ENCODE results near the gene METTL17. TPM values are rescaled to one million over a fixed set of nuclear protein-coding genes. Genes with fewer than 3 reads are reported as not detected.

The METTL17 gene
- total RNA-seq, 1 experiment from 2014 or later, result 80.5 TPM

- Mint-ChIP-seq H3K9me3 (ENCODE audit: unreplicated experiment) (no peaks in the 10 kb centered on the region), H3K27ac (ENCODE audit: unreplicated experiment) (peak overlapping the region; percentile 32), H3K36me3 (ENCODE audit: insufficient read depth, unreplicated experiment) (no peaks in the 10 kb centered on the region), H3K4me3 (ENCODE audit: unreplicated experiment) (no peak overlapping the region), H3K4me1 (ENCODE audit: low read depth, unreplicated experiment) (peaks cover 21% of the 10 kb centered on the region), H3K27me3 (ENCODE audit: insufficient read depth, unreplicated experiment) (peaks cover 5% of the 10 kb centered on the region)
- Histone ChIP-seq H3K4me1 (peaks cover 24% of the 10 kb centered on the region), H3K27me3 (replicated peaks; ENCODE audit: control insufficient read depth, insufficient read depth, low read length) (no peaks in the 10 kb centered on the region), H3K4me3 (ENCODE audit: low read depth, low read length) (no peak overlapping the region), H3K9me3 (no peaks in the 10 kb centered on the region), H3K36me3 (ENCODE audit: control insufficient read depth, insufficient read depth, low read length) (no peaks in the 10 kb centered on the region)
- ChIA-PET POLR2A (interaction anchor here (2.0 kb wide), 1 partner anchor 24 kb away, joined by 12 read pairs; no protein-coding TSS in a partner anchor), CTCF (interaction anchor here (2.1 to 4.0 kb wide), 3 partner anchors 24 to 68 kb away, joined by 13 to 229 read pairs (median 14); no protein-coding TSS in a partner anchor)
- DNase-seq, result peak in 1 of 2 experiments; percentile 63
- intact Hi-C loops (cut with micrococcal nuclease; ENCODE audit: unreplicated experiment), result loop anchor here (1.0 kb wide), 1 partner anchor 14 kb away; no protein-coding TSS in a partner anchor
- TF ChIP-seq, protein P1, sequence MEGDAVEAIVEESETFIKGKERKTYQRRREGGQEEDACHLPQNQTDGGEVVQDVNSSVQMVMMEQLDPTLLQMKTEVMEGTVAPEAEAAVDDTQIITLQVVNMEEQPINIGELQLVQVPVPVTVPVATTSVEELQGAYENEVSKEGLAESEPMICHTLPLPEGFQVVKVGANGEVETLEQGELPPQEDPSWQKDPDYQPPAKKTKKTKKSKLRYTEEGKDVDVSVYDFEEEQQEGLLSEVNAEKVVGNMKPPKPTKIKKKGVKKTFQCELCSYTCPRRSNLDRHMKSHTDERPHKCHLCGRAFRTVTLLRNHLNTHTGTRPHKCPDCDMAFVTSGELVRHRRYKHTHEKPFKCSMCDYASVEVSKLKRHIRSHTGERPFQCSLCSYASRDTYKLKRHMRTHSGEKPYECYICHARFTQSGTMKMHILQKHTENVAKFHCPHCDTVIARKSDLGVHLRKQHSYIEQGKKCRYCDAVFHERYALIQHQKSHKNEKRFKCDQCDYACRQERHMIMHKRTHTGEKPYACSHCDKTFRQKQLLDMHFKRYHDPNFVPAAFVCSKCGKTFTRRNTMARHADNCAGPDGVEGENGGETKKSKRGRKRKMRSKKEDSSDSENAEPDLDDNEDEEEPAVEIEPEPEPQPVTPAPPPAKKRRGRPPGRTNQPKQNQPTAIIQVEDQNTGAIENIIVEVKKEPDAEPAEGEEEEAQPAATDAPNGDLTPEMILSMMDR (IDR thresholded peaks at IDR 0.05; ENCODE audit: insufficient read depth in 1 of 2, low read depth in 1 of 2, low read length in 1 of 2, severe bottlenecking in 1 of 2, unreplicated experiment in 1 of 2), result no peak
- no TSS peak for BruUV-seq (replicated peaks)
Observed at GRCh38 chr14:21038441-21039422, 49.0 kb downstream of the METTL17 start.

DNA sequence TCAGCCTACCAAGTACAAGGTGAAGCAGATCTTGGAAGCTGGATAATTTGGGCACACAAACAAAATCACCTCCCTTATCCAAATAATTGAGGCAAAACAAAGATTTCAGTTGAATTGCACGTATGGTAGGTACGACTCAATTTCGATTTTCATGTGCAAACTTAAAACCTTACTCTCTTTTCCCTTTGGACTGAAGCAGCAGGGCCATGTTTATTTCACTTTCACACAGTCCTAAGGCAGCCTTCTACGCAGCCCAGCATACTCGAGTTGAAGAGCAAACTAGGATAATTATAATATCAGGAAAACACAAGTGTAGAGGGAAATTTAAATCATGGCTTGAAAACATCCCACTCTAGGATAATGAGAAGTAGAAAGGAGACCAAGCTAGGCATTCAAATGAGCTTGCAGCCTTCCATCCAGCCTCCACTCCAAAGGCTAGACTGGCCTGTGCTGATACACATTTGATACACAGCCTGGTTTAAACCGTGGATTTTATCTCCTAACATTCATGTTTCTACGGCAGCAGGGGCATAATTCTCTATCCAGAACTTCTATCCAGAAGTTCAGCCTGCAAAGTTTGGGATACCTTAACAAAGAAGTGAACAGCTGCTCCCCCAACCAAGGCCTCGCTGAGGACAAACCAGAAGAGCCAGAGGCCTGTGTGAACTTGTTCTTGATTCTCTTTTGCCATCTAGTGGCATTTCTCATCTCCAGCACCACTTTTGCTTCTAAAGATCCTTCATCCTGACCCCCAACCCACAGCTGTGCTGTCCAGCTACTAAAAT lies 50.0 kb downstream of the METTL17 start:
- Mint-ChIP-seq H3K27ac (ENCODE audit: unreplicated experiment) (no peak overlapping the region), H3K4me3 (ENCODE audit: unreplicated experiment) (no peak overlapping the region), H3K27me3 (ENCODE audit: insufficient read depth, unreplicated experiment) (peaks cover 10% of the 10 kb centered on the region), H3K4me1 (ENCODE audit: low read depth, unreplicated experiment) (peaks cover 21% of the 10 kb centered on the region), H3K9me3 (ENCODE audit: unreplicated experiment) (no peaks in the 10 kb centered on the region), H3K36me3 (ENCODE audit: insufficient read depth, unreplicated experiment) (no peaks in the 10 kb centered on the region)
- TF ChIP-seq, protein P1 (IDR thresholded peaks at IDR 0.05; ENCODE audit: insufficient read depth in 1 of 2, low read depth in 1 of 2, low read length in 1 of 2, severe bottlenecking in 1 of 2, unreplicated experiment in 1 of 2), result peak; percentile 60 to 72
- ChIA-PET POLR2A (interaction anchor here (2.0 kb wide), 1 partner anchor 25 kb away, joined by 12 read pairs; no protein-coding TSS in a partner anchor), CTCF (interaction anchor here (0.8 to 4.0 kb wide), 12 partner anchors 8 to 397 kb away, joined by 3 to 229 read pairs (median 8); partner anchors contain the start of genes ARHGEF40 and SLC39A2)
- Histone ChIP-seq H3K27me3 (replicated peaks; ENCODE audit: control insufficient read depth, insufficient read depth, low read length) (no peaks in the 10 kb centered on the region), H3K36me3 (ENCODE audit: control insufficient read depth, insufficient read depth, low read length) (no peaks in the 10 kb centered on the region), H3K4me1 (peaks cover 24% of the 10 kb centered on the region), H3K9me3 (no peaks in the 10 kb centered on the region), H3K4me3 (ENCODE audit: low read depth, low read length) (no peak overlapping the region)
- peak; percentile 54 to 68 for DNase-seq
- BruUV-seq (replicated peaks), result no TSS peak
- intact Hi-C loops (cut with micrococcal nuclease; ENCODE audit: unreplicated experiment), result loop anchor here (1.0 kb wide), 4 partner anchors 25 to 182 kb away; no protein-coding TSS in a partner anchor

Data from Caco-2 (cell line).